ENCODE data around the gene FREY1. TPM values are rescaled to one million over a fixed set of nuclear protein-coding genes. Genes with fewer than 3 reads are reported as not detected.

FREY1 gene
- total RNA-seq, 1 donor = 0.43 TPM

DNA sequence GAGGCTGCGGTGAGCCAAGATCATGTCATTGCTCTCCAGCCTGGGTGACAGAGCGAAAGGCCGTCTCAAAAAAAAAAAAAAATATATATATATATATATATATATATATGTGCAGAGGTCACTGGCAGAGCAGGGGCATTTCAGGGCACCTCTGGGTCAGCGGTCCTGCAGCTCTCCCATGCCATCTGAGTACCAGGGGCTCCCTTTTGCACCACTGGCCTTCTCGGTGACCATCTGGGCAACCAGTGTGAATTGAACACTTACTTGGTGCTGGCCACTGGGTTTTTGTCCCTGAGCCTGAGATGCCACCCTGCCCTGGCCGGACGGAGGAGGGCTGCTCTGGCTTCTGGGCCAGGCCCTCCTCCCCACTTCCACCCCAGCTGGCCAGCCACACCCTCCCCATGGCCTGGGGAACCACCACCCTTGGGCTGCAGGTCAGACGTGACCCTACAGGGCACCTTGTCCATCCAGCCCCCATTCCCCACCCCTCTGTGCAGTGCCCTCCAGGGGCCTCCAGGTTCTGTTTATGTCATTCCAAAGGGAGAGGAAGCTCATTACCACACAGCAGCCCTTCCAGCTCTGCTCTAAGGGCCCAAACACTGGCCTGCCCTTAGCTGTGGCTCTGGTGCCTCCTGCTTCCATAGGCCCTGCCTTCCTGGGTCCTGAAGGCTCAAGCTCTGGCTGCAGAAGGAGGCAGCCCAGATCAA, 11.4 kb downstream of the FREY1 start:
- DNase-seq (ENCODE audit: low read depth) = no peak
- no peak overlapping the region for H3K4me3 ChIP-seq (ENCODE audit: low read depth, low read length)
- TF ChIP-seq, protein P1, sequence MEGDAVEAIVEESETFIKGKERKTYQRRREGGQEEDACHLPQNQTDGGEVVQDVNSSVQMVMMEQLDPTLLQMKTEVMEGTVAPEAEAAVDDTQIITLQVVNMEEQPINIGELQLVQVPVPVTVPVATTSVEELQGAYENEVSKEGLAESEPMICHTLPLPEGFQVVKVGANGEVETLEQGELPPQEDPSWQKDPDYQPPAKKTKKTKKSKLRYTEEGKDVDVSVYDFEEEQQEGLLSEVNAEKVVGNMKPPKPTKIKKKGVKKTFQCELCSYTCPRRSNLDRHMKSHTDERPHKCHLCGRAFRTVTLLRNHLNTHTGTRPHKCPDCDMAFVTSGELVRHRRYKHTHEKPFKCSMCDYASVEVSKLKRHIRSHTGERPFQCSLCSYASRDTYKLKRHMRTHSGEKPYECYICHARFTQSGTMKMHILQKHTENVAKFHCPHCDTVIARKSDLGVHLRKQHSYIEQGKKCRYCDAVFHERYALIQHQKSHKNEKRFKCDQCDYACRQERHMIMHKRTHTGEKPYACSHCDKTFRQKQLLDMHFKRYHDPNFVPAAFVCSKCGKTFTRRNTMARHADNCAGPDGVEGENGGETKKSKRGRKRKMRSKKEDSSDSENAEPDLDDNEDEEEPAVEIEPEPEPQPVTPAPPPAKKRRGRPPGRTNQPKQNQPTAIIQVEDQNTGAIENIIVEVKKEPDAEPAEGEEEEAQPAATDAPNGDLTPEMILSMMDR (IDR thresholded peaks at IDR 0.05; ENCODE audit: insufficient read depth, low read depth, low read length) = no peak

DNA sequence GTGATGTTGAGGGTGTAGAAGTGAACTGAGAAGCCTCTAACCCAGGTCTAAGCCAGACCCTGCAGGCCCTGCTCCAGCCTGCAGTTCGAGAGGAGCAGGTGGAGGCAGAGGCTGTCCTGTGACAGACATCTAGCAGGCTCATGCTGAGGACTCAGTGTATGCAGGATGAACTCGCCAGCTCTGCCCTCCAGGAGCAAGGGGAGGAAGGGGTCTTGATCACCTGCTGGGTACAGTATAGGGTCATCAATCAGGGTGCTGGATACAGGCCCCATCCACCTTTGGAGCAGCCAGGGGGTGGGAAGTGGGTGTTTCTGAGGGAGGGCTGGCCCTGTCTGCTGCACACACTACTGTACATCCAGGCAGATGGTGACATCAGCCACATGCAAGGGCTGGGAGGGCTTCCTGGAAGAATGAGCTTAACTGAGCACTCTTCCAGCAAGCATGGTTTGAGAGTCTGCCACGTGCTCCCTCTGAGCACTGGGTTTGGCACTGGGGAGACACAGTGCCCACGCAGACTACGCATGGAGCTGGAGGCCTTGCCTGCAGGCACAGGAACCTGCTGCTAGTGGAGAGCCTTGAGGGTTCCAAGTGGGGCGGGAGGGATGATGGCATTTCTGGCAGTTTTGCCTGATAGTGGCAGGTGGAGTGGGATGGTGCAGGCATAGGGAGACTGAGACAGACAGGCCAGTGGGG, 12.4 kb downstream of the FREY1 start:
- no peak overlapping the region for H3K4me3 ChIP-seq (ENCODE audit: low read depth, low read length)
- no peak for DNase-seq (ENCODE audit: low read depth)

DNA sequence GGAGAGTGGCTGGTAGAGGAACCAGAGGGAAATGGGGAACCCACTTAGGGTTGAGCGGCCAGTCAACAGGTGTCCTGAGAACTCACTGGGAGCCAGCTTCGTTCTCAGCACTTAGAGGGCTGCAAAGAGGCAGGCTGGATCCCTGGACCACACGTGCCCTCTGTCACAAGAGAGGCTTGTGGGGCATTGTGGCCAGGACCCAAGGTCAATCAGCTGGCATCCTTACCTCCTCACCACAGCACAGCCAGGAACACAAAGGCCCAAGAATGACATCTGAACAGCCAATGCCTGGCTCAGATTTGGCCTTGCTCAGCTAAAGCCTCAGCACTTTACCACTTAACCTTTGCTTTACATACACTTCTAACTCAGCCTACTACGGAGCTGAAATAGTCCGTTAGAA, 14.2 kb downstream of the FREY1 start:
- TF ChIP-seq, protein P1 (IDR thresholded peaks at IDR 0.05; ENCODE audit: insufficient read depth, low read depth, low read length) = no peak
- no peak overlapping the region for H3K4me3 ChIP-seq (ENCODE audit: low read depth, low read length)
- no peak for DNase-seq (ENCODE audit: low read depth)

More for the DNA sequence above, 12.4 kb downstream of the FREY1 start:
- TF ChIP-seq, protein P1 (IDR thresholded peaks at IDR 0.05; ENCODE audit: insufficient read depth, low read depth, low read length) = no peak

- TF ChIP-seq, protein P1 (IDR thresholded peaks at IDR 0.05; ENCODE audit: insufficient read depth, low read depth, low read length) = no peak
- no peak for DNase-seq (ENCODE audit: low read depth)
- no peak overlapping the region for H3K4me3 ChIP-seq (ENCODE audit: low read depth, low read length)
These were observed 16.1 kb downstream of the FREY1 start for GRCh38 chr11:45890886-45891550.

- no peak overlapping the region for H3K4me3 ChIP-seq (ENCODE audit: low read depth, low read length)
- TF ChIP-seq, protein P1 (IDR thresholded peaks at IDR 0.05; ENCODE audit: insufficient read depth, low read depth, low read length) = no peak
- DNase-seq (ENCODE audit: low read depth) = no peak
These were observed 17.1 kb downstream of the FREY1 start for GRCh38 chr11:45889966-45890365.

DNA sequence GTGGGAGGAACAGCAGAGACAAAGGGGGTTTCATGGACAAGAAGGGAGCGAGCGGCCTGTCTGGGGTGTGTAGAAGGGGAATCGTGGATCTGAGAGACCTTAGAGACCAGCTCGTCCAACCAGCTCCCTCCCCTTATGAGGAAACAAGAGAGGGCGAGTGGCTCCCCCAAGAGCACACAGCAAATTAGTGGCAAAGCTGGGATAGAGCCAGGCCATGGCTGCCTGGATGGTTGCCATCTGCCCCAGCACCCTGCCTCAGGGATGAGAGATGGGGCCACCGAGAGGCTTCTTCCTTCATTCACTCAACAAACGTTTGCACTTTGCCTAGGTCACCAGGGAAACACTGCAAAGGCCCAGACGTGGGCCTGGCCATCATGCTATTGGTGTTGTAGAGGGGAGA, 17.5 kb downstream of the FREY1 start:
- TF ChIP-seq, protein P1 (IDR thresholded peaks at IDR 0.05; ENCODE audit: insufficient read depth, low read depth, low read length) = no peak
- no peak overlapping the region for H3K4me3 ChIP-seq (ENCODE audit: low read depth, low read length)
- DNase-seq (ENCODE audit: low read depth) = no peak
